C4-2B (cell line): ENCODE measurements around the gene OLFML2A.

ENCODE experiments used
- H3K27ac ChIP-seq: fragments of 450-650 bp; 2 replicates; pipeline ENCODE4 v1.5.1; 2017
- CTCF ChIP-seq: fragments of 450-650 bp; conservative IDR thresholded peaks from 2 replicates; pipeline ENCODE4 v1.5.1; 2017; ENCODE audit warnings: mild to moderate bottlenecking
- ZFX ChIP-seq: fragments of 450-650 bp; IDR thresholded peaks from 2 replicates; pipeline ENCODE4 v1.6.1; 2017

OLFML2A gene

GRCh38 chr9:124767821-124768220 is 9.1 kb upstream of the OLFML2A start:
- TF ChIP-seq ZFX (no peak), CTCF (no peak)
- H3K27ac ChIP-seq: no peak overlapping the region

DNA sequence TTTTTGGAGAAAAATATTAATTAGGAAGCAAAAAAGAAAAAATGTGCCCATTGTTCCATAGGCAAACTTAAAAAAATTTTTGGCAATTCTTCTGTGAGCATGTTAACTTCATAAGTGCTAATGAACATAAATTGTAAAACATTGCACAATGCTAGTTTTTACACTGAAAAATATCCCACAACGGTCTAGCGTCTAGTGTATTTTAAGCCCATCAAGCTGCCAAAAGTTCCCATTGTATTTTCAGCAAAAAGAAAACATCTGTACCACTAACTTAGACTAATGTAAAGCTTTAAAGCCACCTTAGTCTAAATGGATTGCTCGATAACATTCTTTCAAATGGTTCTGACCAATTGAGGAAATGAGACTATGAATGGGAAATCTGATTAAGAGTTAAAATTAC is 8.6 kb upstream of the OLFML2A start:
- no peak for TF ChIP-seq ZFX
- no peak for TF ChIP-seq CTCF

GRCh38 chr9:124768750-124769548 is 8.0 kb upstream of the OLFML2A start:
- H3K27ac ChIP-seq: no peak overlapping the region
- TF ChIP-seq CTCF: no peak
- TF ChIP-seq ZFX: no peak

More for the DNA sequence above, 8.6 kb upstream of the OLFML2A start:
- H3K27ac ChIP-seq: no peak overlapping the region

- peak overlapping the region; percentile 56 for H3K27ac ChIP-seq
- no peak for TF ChIP-seq CTCF
- no peak for TF ChIP-seq ZFX
Measured at GRCh38 chr9:124769549-124770358, 7.2 kb upstream of the OLFML2A start.

GRCh38 chr9:124770359-124771020 is 6.4 kb upstream of the OLFML2A start:
- peak overlapping the region; percentile 56 for H3K27ac ChIP-seq
- no peak; the same call in 1 of the 2 replicates for TF ChIP-seq CTCF
- no peak for TF ChIP-seq ZFX

- TF ChIP-seq ZFX: no peak
Measured at GRCh38 chr9:124771021-124771866, 5.7 kb upstream of the OLFML2A start, which contains the start of gene NR6A1. Gene NR6A1 (minus strand): TSS chr9:124771311.

More at GRCh38 chr9:124771021-124771866, 5.7 kb upstream of the OLFML2A start, which contains the start of gene NR6A1:
- H3K27ac ChIP-seq: peak within 1 kb of the TSS; percentile 56
